Stomach smooth muscle (tissue), 2 donors: ENCODE measurements around the gene ALKBH3.

ENCODE experiments used
- H3K27ac ChIP-seq: one replicate; pipeline ENCODE4 v1.7.0; 2013; ENCODE audit warnings: mild to moderate bottlenecking, low read length, inconsistent platforms
- H3K27me3 ChIP-seq, 2 donors: one replicate each; pipeline ENCODE4 v1.7.0; 2013; ENCODE audit warnings: low read length in 2 of 2; ENCODE audit not compliant: insufficient read depth in 2 of 2, control insufficient read depth in 1 of 2
- H3K36me3 ChIP-seq, 2 donors: one replicate each; pipeline ENCODE4 v1.7.0; 2013; ENCODE audit warnings: low read length in 2 of 2; ENCODE audit not compliant: control insufficient read depth in 2 of 2, insufficient read depth in 2 of 2
- H3K4me1 ChIP-seq: one replicate; pipeline ENCODE4 v1.7.0; 2013; ENCODE audit warnings: low read length; ENCODE audit not compliant: control insufficient read depth, insufficient read depth
- H3K4me3 ChIP-seq, 2 donors: one replicate each; pipeline ENCODE4 v1.7.0; 2013; ENCODE audit warnings: low read length in 2 of 2
- H3K9ac ChIP-seq, 2 donors: one replicate each; pipeline ENCODE4 v1.7.0; 2013; ENCODE audit warnings: low read length in 2 of 2, mild to moderate bottlenecking in 1 of 2
- H3K9me3 ChIP-seq, 2 donors: one replicate each; pipeline ENCODE4 v1.7.0; 2013; ENCODE audit warnings: low read length in 2 of 2; ENCODE audit not compliant: control insufficient read depth in 2 of 2
- donor health status: healthy.
- donor health status: Pancreatic carcinoma.

The ALKBH3 gene

GRCh38 chr11:43942662-43943371 is 62.2 kb downstream of the ALKBH3 start:
- peaks cover 21% of the 10 kb centered on the region for H3K4me1 ChIP-seq
- no peaks in the 10 kb centered on the region for H3K27me3 ChIP-seq
- H3K4me3 ChIP-seq, result peak overlapping the region; percentile 80 to 90
- peak overlapping the region; percentile 80 to 87 for H3K9ac ChIP-seq
- H3K36me3 ChIP-seq, result no peaks in the 10 kb centered on the region
- peak overlapping the region; percentile 82 for H3K27ac ChIP-seq
- no peaks in the 10 kb centered on the region for H3K9me3 ChIP-seq

- Histone ChIP-seq H3K9ac (peak overlapping the region; percentile 80 to 87), H3K27ac (peak overlapping the region; percentile 82), H3K4me1 (peaks cover 22% of the 10 kb centered on the region), H3K4me3 (peak overlapping the region; percentile 80 to 90), H3K36me3 (no peaks in the 10 kb centered on the region), H3K9me3 (no peaks in the 10 kb centered on the region), H3K27me3 (no peaks in the 10 kb centered on the region)
Measured at GRCh38 chr11:43943372-43943930, 62.8 kb downstream of the ALKBH3 start.

- Histone ChIP-seq H3K36me3 (no peaks in the 10 kb centered on the region), H3K9ac (peak overlapping the region; percentile 80 to 87), H3K9me3 (no peaks in the 10 kb centered on the region), H3K27ac (peak overlapping the region; percentile 82), H3K4me1 (peaks cover 22% of the 10 kb centered on the region), H3K27me3 (no peaks in the 10 kb centered on the region), H3K4me3 (peak overlapping the region; percentile 80 to 90)
Measured at GRCh38 chr11:43943931-43944751, 63.5 kb downstream of the ALKBH3 start.

- Histone ChIP-seq H3K4me1 (peaks cover 22% of the 10 kb centered on the region), H3K36me3 (no peaks in the 10 kb centered on the region), H3K4me3 (peak overlapping the region; percentile 80 to 90), H3K27me3 (no peaks in the 10 kb centered on the region), H3K9me3 (no peaks in the 10 kb centered on the region), H3K27ac (peak overlapping the region; percentile 82), H3K9ac (peak overlapping the region in 1 of 2 donors; percentile 87)
Measured at GRCh38 chr11:43944761-43945311, 64.2 kb downstream of the ALKBH3 start.

GRCh38 chr11:43947003-43947500 is 66.4 kb downstream of the ALKBH3 start:
- Histone ChIP-seq H3K4me3 (no peak overlapping the region), H3K36me3 (no peaks in the 10 kb centered on the region), H3K4me1 (peaks cover 16% of the 10 kb centered on the region), H3K27ac (peak overlapping the region; percentile 6), H3K9me3 (no peaks in the 10 kb centered on the region), H3K27me3 (no peaks in the 10 kb centered on the region), H3K9ac (no peak overlapping the region)

GRCh38 chr11:43947815-43948214 is 67.2 kb downstream of the ALKBH3 start:
- H3K27me3 ChIP-seq, result no peaks in the 10 kb centered on the region
- peaks cover 16% of the 10 kb centered on the region for H3K4me1 ChIP-seq
- H3K9ac ChIP-seq, result no peak overlapping the region
- no peaks in the 10 kb centered on the region for H3K9me3 ChIP-seq
- peak overlapping the region; percentile 6 for H3K27ac ChIP-seq
- H3K4me3 ChIP-seq, result no peak overlapping the region
- no peaks in the 10 kb centered on the region for H3K36me3 ChIP-seq

GRCh38 chr11:43948341-43949225 is 68.0 kb downstream of the ALKBH3 start:
- peaks cover 16% of the 10 kb centered on the region for H3K4me1 ChIP-seq
- no peak overlapping the region for H3K4me3 ChIP-seq
- H3K36me3 ChIP-seq, result no peaks in the 10 kb centered on the region
- H3K9me3 ChIP-seq, result no peaks in the 10 kb centered on the region
- no peak overlapping the region for H3K9ac ChIP-seq
- H3K27ac ChIP-seq, result no peak overlapping the region
- H3K27me3 ChIP-seq, result no peaks in the 10 kb centered on the region

GRCh38 chr11:43950311-43950855 is 69.8 kb downstream of the ALKBH3 start:
- H3K4me3 ChIP-seq, result no peak overlapping the region
- peaks cover 3% of the 10 kb centered on the region for H3K4me1 ChIP-seq
- no peak overlapping the region for H3K9ac ChIP-seq
- no peak overlapping the region for H3K27ac ChIP-seq
- no peaks in the 10 kb centered on the region for H3K9me3 ChIP-seq
- no peaks in the 10 kb centered on the region for H3K27me3 ChIP-seq
- H3K36me3 ChIP-seq, result no peaks in the 10 kb centered on the region

GRCh38 chr11:43951231-43951630 is 70.6 kb downstream of the ALKBH3 start:
- Histone ChIP-seq H3K36me3 (no peaks in the 10 kb centered on the region), H3K4me3 (no peak overlapping the region), H3K9me3 (no peaks in the 10 kb centered on the region), H3K27me3 (no peaks in the 10 kb centered on the region), H3K4me1 (peaks cover 3% of the 10 kb centered on the region), H3K9ac (no peak overlapping the region), H3K27ac (no peak overlapping the region)
